Measurements from ENCODE around the gene SERTAD2. TPM values are rescaled to one million over a fixed set of nuclear protein-coding genes. Genes with fewer than 3 reads are reported as not detected.
A peak's percentile ranks its signal among the peaks of the same experiment; 100 is the strongest.

Gene SERTAD2
- total RNA-seq, 1 experiment from 2014 or later: 73.8 TPM

GRCh38 chr2:64591188-64591587 is 62.5 kb downstream of the SERTAD2 start:
- Histone ChIP-seq H3K4me1 (ENCODE audit: low read length) (peaks cover 6% of the 10 kb centered on the region), H3K79me2 (ENCODE audit: low read length) (peaks cover 16% of the 10 kb centered on the region), H4K20me1 (ENCODE audit: insufficient read depth, low read depth, low read length) (no peaks in the 10 kb centered on the region), H3K4me2 (ENCODE audit: low read depth, low read length, poor library complexity, severe bottlenecking) (no peak overlapping the region), H3K36me3 (ENCODE audit: insufficient read depth, low read length) (peaks cover 74% of the 10 kb centered on the region), H3K27me3 (ENCODE audit: low read length) (no peaks in the 10 kb centered on the region), H3K4me3 (ENCODE audit: low read length) (no peak overlapping the region), H3K9me2 (replicated peaks; ENCODE audit: insufficient read depth, low read length) (no peaks in the 10 kb centered on the region), H2AFZ (ENCODE audit: low read length) (no peak overlapping the region), H3K9me3 (ENCODE audit: low read length) (no peaks in the 10 kb centered on the region), H3K27ac (ENCODE audit: low read length) (no peak overlapping the region), H3K9ac (ENCODE audit: low read length) (no peak overlapping the region)
- no peak for DNase-seq

GRCh38 chr2:64587561-64587960 is 66.2 kb downstream of the SERTAD2 start:
- Histone ChIP-seq H3K4me2 (ENCODE audit: low read depth, low read length, poor library complexity, severe bottlenecking) (no peak overlapping the region), H3K9ac (ENCODE audit: low read length) (no peak overlapping the region), H2AFZ (ENCODE audit: low read length) (no peak overlapping the region), H3K9me3 (ENCODE audit: low read length) (no peaks in the 10 kb centered on the region), H3K4me3 (ENCODE audit: low read length) (no peak overlapping the region), H3K36me3 (ENCODE audit: insufficient read depth, low read length) (peaks cover 74% of the 10 kb centered on the region), H3K9me2 (replicated peaks; ENCODE audit: insufficient read depth, low read length) (no peaks in the 10 kb centered on the region), H3K4me1 (ENCODE audit: low read length) (peaks cover 23% of the 10 kb centered on the region), H3K79me2 (ENCODE audit: low read length) (peaks cover 20% of the 10 kb centered on the region), H3K27me3 (ENCODE audit: low read length) (no peaks in the 10 kb centered on the region), H4K20me1 (ENCODE audit: insufficient read depth, low read depth, low read length) (no peaks in the 10 kb centered on the region), H3K27ac (ENCODE audit: low read length) (no peak overlapping the region)
- DNase-seq: no peak

- Histone ChIP-seq H3K27me3 (ENCODE audit: low read length) (no peaks in the 10 kb centered on the region), H3K9me3 (ENCODE audit: low read length) (no peaks in the 10 kb centered on the region), H3K27ac (ENCODE audit: low read length) (peak overlapping the region; percentile 32; the same call in 1 of the 2 replicates), H3K79me2 (ENCODE audit: low read length) (peaks cover 25% of the 10 kb centered on the region), H3K9me2 (replicated peaks; ENCODE audit: insufficient read depth, low read length) (no peaks in the 10 kb centered on the region), H3K4me2 (ENCODE audit: low read depth, low read length, poor library complexity, severe bottlenecking) (no peak overlapping the region), H3K4me1 (ENCODE audit: low read length) (peaks cover 29% of the 10 kb centered on the region), H3K36me3 (ENCODE audit: insufficient read depth, low read length) (peaks cover 70% of the 10 kb centered on the region), H3K4me3 (ENCODE audit: low read length) (no peak overlapping the region), H2AFZ (ENCODE audit: low read length) (no peak overlapping the region), H4K20me1 (ENCODE audit: insufficient read depth, low read depth, low read length) (no peaks in the 10 kb centered on the region), H3K9ac (ENCODE audit: low read length) (peak overlapping the region; percentile 4; the same call in 1 of the 2 replicates)
- DNase-seq: peak; percentile 84
Observed at GRCh38 chr2:64586883-64587481, 66.7 kb downstream of the SERTAD2 start.

GRCh38 chr2:64586054-64586453 is 67.7 kb downstream of the SERTAD2 start:
- Histone ChIP-seq H2AFZ (ENCODE audit: low read length) (no peak overlapping the region), H3K4me3 (ENCODE audit: low read length) (no peak overlapping the region), H3K36me3 (ENCODE audit: insufficient read depth, low read length) (peaks cover 65% of the 10 kb centered on the region; the same call in 1 of the 2 replicates), H3K4me2 (ENCODE audit: low read depth, low read length, poor library complexity, severe bottlenecking) (no peak overlapping the region), H3K79me2 (ENCODE audit: low read length) (peaks cover 28% of the 10 kb centered on the region), H3K9ac (ENCODE audit: low read length) (no peak overlapping the region), H3K9me3 (ENCODE audit: low read length) (no peaks in the 10 kb centered on the region), H3K4me1 (ENCODE audit: low read length) (peaks cover 38% of the 10 kb centered on the region), H3K27ac (ENCODE audit: low read length) (peak overlapping the region; percentile 32), H3K27me3 (ENCODE audit: low read length) (no peaks in the 10 kb centered on the region), H3K9me2 (replicated peaks; ENCODE audit: insufficient read depth, low read length) (no peaks in the 10 kb centered on the region), H4K20me1 (ENCODE audit: insufficient read depth, low read depth, low read length) (no peaks in the 10 kb centered on the region)
- DNase-seq: no peak

GRCh38 chr2:64582774-64583340 is 70.9 kb downstream of the SERTAD2 start:
- H3K9me2 ChIP-seq (replicated peaks; ENCODE audit: insufficient read depth, low read length): no peaks in the 10 kb centered on the region
- no peak overlapping the region for H3K4me3 ChIP-seq (ENCODE audit: low read length)
- no peak for DNase-seq
- H3K4me2 ChIP-seq (ENCODE audit: low read depth, low read length, poor library complexity, severe bottlenecking): no peak overlapping the region
- H3K36me3 ChIP-seq (ENCODE audit: insufficient read depth, low read length): peaks cover 57% of the 10 kb centered on the region
- H3K27ac ChIP-seq (ENCODE audit: low read length): peak overlapping the region; percentile 37
- H4K20me1 ChIP-seq (ENCODE audit: insufficient read depth, low read depth, low read length): no peaks in the 10 kb centered on the region
- no peak overlapping the region for H2AFZ ChIP-seq (ENCODE audit: low read length)
- no peaks in the 10 kb centered on the region for H3K27me3 ChIP-seq (ENCODE audit: low read length)
- H3K4me1 ChIP-seq (ENCODE audit: low read length): peaks cover 40% of the 10 kb centered on the region
- no peaks in the 10 kb centered on the region for H3K9me3 ChIP-seq (ENCODE audit: low read length)
- no peak overlapping the region for H3K9ac ChIP-seq (ENCODE audit: low read length)
- H3K79me2 ChIP-seq (ENCODE audit: low read length): peaks cover 44% of the 10 kb centered on the region

GRCh38 chr2:64581777-64582539 is 71.8 kb downstream of the SERTAD2 start:
- Histone ChIP-seq H4K20me1 (ENCODE audit: insufficient read depth, low read depth, low read length) (no peaks in the 10 kb centered on the region), H3K9ac (ENCODE audit: low read length) (no peak overlapping the region), H3K9me2 (replicated peaks; ENCODE audit: insufficient read depth, low read length) (no peaks in the 10 kb centered on the region), H3K36me3 (ENCODE audit: insufficient read depth, low read length) (peaks cover 57% of the 10 kb centered on the region), H3K27me3 (ENCODE audit: low read length) (no peaks in the 10 kb centered on the region), H3K4me1 (ENCODE audit: low read length) (peaks cover 40% of the 10 kb centered on the region), H2AFZ (ENCODE audit: low read length) (no peak overlapping the region), H3K4me3 (ENCODE audit: low read length) (no peak overlapping the region), H3K4me2 (ENCODE audit: low read depth, low read length, poor library complexity, severe bottlenecking) (no peak overlapping the region), H3K27ac (ENCODE audit: low read length) (peak overlapping the region; percentile 37; the same call in 1 of the 2 replicates), H3K9me3 (ENCODE audit: low read length) (no peaks in the 10 kb centered on the region), H3K79me2 (ENCODE audit: low read length) (peaks cover 44% of the 10 kb centered on the region)
- DNase-seq: no peak

Other genes starting within 250 kb of the SERTAD2 start
- 2.9 and 10.8 TPM in 2 replicates for gene LGALSL, start 199.8 kb downstream of the SERTAD2 start, total RNA-seq (2014; rRNA removed; shearing (Covaris generic); ENCODE audit: low replicate concordance)
- 88.9 and 124 TPM in 2 replicates for gene AFTPH, start 129.6 kb downstream of the SERTAD2 start, total RNA-seq (2014; rRNA removed; shearing (Covaris generic); ENCODE audit: low replicate concordance)

All from Karpas-422 (cell line).